GM18507 (cell line): ENCODE data around the gene IRAK2.

Experiments used
- DNase-seq: peaks from one replicate; pipeline ENCODE4 v3.0.0; 2011; ENCODE audit warnings: low read depth; ENCODE audit not compliant: insufficient read length; ENCODE audit errors: extremely low spot score
- FAIRE-seq: peaks from 2 replicates; lab custom pipeline; 2011; peaks lifted over from hg19 to GRCh38; lab: Jason Lieb, UNC

IRAK2 gene

GRCh38 chr3:10187290-10187876 lies 22.7 kb downstream of the IRAK2 start:
- DNase-seq (no peak), FAIRE-seq (no peak)

- no peak for FAIRE-seq
- no peak for DNase-seq
These were observed 23.2 kb downstream of the IRAK2 start for GRCh38 chr3:10187944-10188343.

- FAIRE-seq (no peak), DNase-seq (no peak)
These were observed 24.3 kb downstream of the IRAK2 start for GRCh38 chr3:10188804-10189556.

GRCh38 chr3:10189557-10190354 lies 25.0 kb downstream of the IRAK2 start:
- no peak for FAIRE-seq
- no peak for DNase-seq

- FAIRE-seq: peak; percentile 75
- no peak for DNase-seq
These were observed 28.4 kb downstream of the IRAK2 start for GRCh38 chr3:10192953-10193691.

GRCh38 chr3:10193692-10194327 lies 29.1 kb downstream of the IRAK2 start:
- FAIRE-seq: no peak
- no peak for DNase-seq

- FAIRE-seq (peak; percentile 45), DNase-seq (no peak)
These were observed 29.8 kb downstream of the IRAK2 start for GRCh38 chr3:10194328-10195071.

GRCh38 chr3:10195366-10196089 lies 30.8 kb downstream of the IRAK2 start:
- DNase-seq (no peak), FAIRE-seq (no peak)

GRCh38 chr3:10196389-10197052 lies 31.8 kb downstream of the IRAK2 start:
- DNase-seq: no peak
- FAIRE-seq: no peak

- no peak for DNase-seq
- no peak for FAIRE-seq
These were observed 33.5 kb downstream of the IRAK2 start for GRCh38 chr3:10198226-10198625.

- peak; percentile 95 for FAIRE-seq
- DNase-seq: peak; percentile 60
These were observed 34.3 kb downstream of the IRAK2 start for GRCh38 chr3:10198761-10199649.

GRCh38 chr3:10204921-10205320 lies 40.2 kb downstream of the IRAK2 start:
- DNase-seq (no peak), FAIRE-seq (no peak)

GRCh38 chr3:10205451-10206165 lies 40.9 kb downstream of the IRAK2 start:
- FAIRE-seq (no peak), DNase-seq (no peak)

GRCh38 chr3:10206166-10206511 lies 41.4 kb downstream of the IRAK2 start:
- DNase-seq: no peak
- no peak for FAIRE-seq

- FAIRE-seq: no peak
These were observed 48.6 kb downstream of the IRAK2 start for GRCh38 chr3:10213156-10213792.

More at GRCh38 chr3:10213156-10213792, 48.6 kb downstream of the IRAK2 start:
- no peak for DNase-seq
